ENCODE data around the gene ANKRD65.
"Not testable (repeated sequence)": the region's sequence is repeated elsewhere in the genome, so short reads cannot be mapped to it uniquely, and the experiment has no call there.

The ANKRD65 gene

GRCh38 chr1:1461721-1462317 is 40.7 kb upstream of the ANKRD65 start:
- H3K9ac ChIP-seq: no peak overlapping the region
- no peak overlapping the region for H3K27ac ChIP-seq
- no peaks in the 10 kb centered on the region for H3K36me3 ChIP-seq (ENCODE audit: insufficient read depth)
- H4K20me1 ChIP-seq (ENCODE audit: insufficient read depth): no peaks in the 10 kb centered on the region
- H3K4me1 ChIP-seq (ENCODE audit: low read depth, poor library complexity, severe bottlenecking): no peaks in the 10 kb centered on the region
- no peak for TF ChIP-seq CTCF (conservative IDR thresholded peaks at IDR 0.05; ENCODE audit: low read depth, low read length)
- H2AFZ ChIP-seq (ENCODE audit: low read depth): no peak overlapping the region
- H3K4me3 ChIP-seq (IDR thresholded peaks at IDR 0.05; ENCODE audit: insufficient read depth, low read depth, low read length): no peak overlapping the region
- H3K4me2 ChIP-seq: no peak overlapping the region
- no peaks in the 10 kb centered on the region for H3K79me2 ChIP-seq (ENCODE audit: insufficient read depth, low read depth)
- peaks cover 73% of the 10 kb centered on the region for H3K27me3 ChIP-seq (ENCODE audit: insufficient read depth, low read depth)

GRCh38 chr1:1460540-1461130 is 39.6 kb upstream of the ANKRD65 start:
- Histone ChIP-seq H2AFZ (ENCODE audit: low read depth) (no peak overlapping the region), H3K4me2 (no peak overlapping the region), H3K27me3 (ENCODE audit: insufficient read depth, low read depth) (peaks cover 71% of the 10 kb centered on the region), H3K4me1 (ENCODE audit: low read depth, poor library complexity, severe bottlenecking) (no peaks in the 10 kb centered on the region), H3K79me2 (ENCODE audit: insufficient read depth, low read depth) (no peaks in the 10 kb centered on the region), H3K36me3 (ENCODE audit: insufficient read depth) (no peaks in the 10 kb centered on the region), H3K27ac (no peak overlapping the region), H3K9ac (no peak overlapping the region), H4K20me1 (ENCODE audit: insufficient read depth) (no peaks in the 10 kb centered on the region), H3K4me3 (IDR thresholded peaks at IDR 0.05; ENCODE audit: insufficient read depth, low read depth, low read length) (no peak overlapping the region)
- TF ChIP-seq CTCF (conservative IDR thresholded peaks at IDR 0.05; ENCODE audit: low read depth, low read length): no peak

- not testable (repeated sequence) for H3K4me3 ChIP-seq (IDR thresholded peaks at IDR 0.05; ENCODE audit: insufficient read depth, low read depth, low read length); H3K4me2 ChIP-seq; H4K20me1 ChIP-seq (ENCODE audit: insufficient read depth); H2AFZ ChIP-seq (ENCODE audit: low read depth); H3K79me2 ChIP-seq (ENCODE audit: insufficient read depth, low read depth); H3K4me1 ChIP-seq (ENCODE audit: low read depth, poor library complexity, severe bottlenecking); H3K36me3 ChIP-seq (ENCODE audit: insufficient read depth); H3K9ac ChIP-seq; H3K27ac ChIP-seq
- H3K27me3 ChIP-seq (ENCODE audit: insufficient read depth, low read depth): peaks cover 65% of the 10 kb centered on the region
Observed at GRCh38 chr1:1459711-1460110, 38.6 kb upstream of the ANKRD65 start.

GRCh38 chr1:1459156-1459555 is 38.1 kb upstream of the ANKRD65 start:
- peaks cover 60% of the 10 kb centered on the region for H3K27me3 ChIP-seq (ENCODE audit: insufficient read depth, low read depth)
- not testable (repeated sequence) for H3K9ac ChIP-seq; H3K4me2 ChIP-seq; H3K79me2 ChIP-seq (ENCODE audit: insufficient read depth, low read depth); H3K27ac ChIP-seq; H3K36me3 ChIP-seq (ENCODE audit: insufficient read depth); H4K20me1 ChIP-seq (ENCODE audit: insufficient read depth); H2AFZ ChIP-seq (ENCODE audit: low read depth); H3K4me1 ChIP-seq (ENCODE audit: low read depth, poor library complexity, severe bottlenecking); H3K4me3 ChIP-seq (IDR thresholded peaks at IDR 0.05; ENCODE audit: insufficient read depth, low read depth, low read length)

GRCh38 chr1:1456683-1457255 is 35.7 kb upstream of the ANKRD65 start:
- H4K20me1 ChIP-seq (ENCODE audit: insufficient read depth); H3K27ac ChIP-seq; H3K79me2 ChIP-seq (ENCODE audit: insufficient read depth, low read depth); H3K9ac ChIP-seq; H3K4me3 ChIP-seq (IDR thresholded peaks at IDR 0.05; ENCODE audit: insufficient read depth, low read depth, low read length); H3K4me2 ChIP-seq; H3K4me1 ChIP-seq (ENCODE audit: low read depth, poor library complexity, severe bottlenecking); H3K36me3 ChIP-seq (ENCODE audit: insufficient read depth); H2AFZ ChIP-seq (ENCODE audit: low read depth): not testable (repeated sequence)
- H3K27me3 ChIP-seq (ENCODE audit: insufficient read depth, low read depth): peaks cover 61% of the 10 kb centered on the region

- not testable (repeated sequence) for H3K9ac ChIP-seq; H4K20me1 ChIP-seq (ENCODE audit: insufficient read depth); H2AFZ ChIP-seq (ENCODE audit: low read depth); H3K4me1 ChIP-seq (ENCODE audit: low read depth, poor library complexity, severe bottlenecking); H3K4me3 ChIP-seq (IDR thresholded peaks at IDR 0.05; ENCODE audit: insufficient read depth, low read depth, low read length); H3K27ac ChIP-seq; H3K79me2 ChIP-seq (ENCODE audit: insufficient read depth, low read depth); H3K4me2 ChIP-seq; H3K36me3 ChIP-seq (ENCODE audit: insufficient read depth)
- H3K27me3 ChIP-seq (ENCODE audit: insufficient read depth, low read depth): peaks cover 62% of the 10 kb centered on the region
Observed at GRCh38 chr1:1455934-1456333, 34.9 kb upstream of the ANKRD65 start.

Data from KMS-11 (cell line).